Urinary bladder (tissue), 4 donors: ENCODE data around the gene PIGV. TPM values are rescaled to one million over a fixed set of nuclear protein-coding genes. Genes with fewer than 3 reads are reported as not detected.
"Not testable (repeated sequence)": the region's sequence is repeated elsewhere in the genome, so short reads cannot be mapped to it uniquely, and the experiment has no call there.

Experiments
- DNase-seq: peaks from one replicate; pipeline ENCODE4 v3.0.0-alpha.2; 2015; ENCODE audit errors: extremely low spot score
- H3K27ac ChIP-seq: one replicate; pipeline ENCODE4 v1.5.1; 2013; ENCODE audit warnings: low read depth, mild to moderate bottlenecking, moderate library complexity
- H3K36me3 ChIP-seq: one replicate; pipeline ENCODE4 v1.6.1; 2013; ENCODE audit warnings: mild to moderate bottlenecking, moderate library complexity; ENCODE audit not compliant: insufficient read depth
- H3K4me1 ChIP-seq: one replicate; pipeline ENCODE4 v1.6.1; 2013; ENCODE audit warnings: mild to moderate bottlenecking, moderate library complexity; ENCODE audit not compliant: insufficient read depth
- H3K4me3 ChIP-seq: one replicate; pipeline ENCODE4 v1.5.1; 2013; ENCODE audit warnings: low read depth, low read length
- WGBS: extraction: QIAGEN DNeasy Blood & Tissue Kit; methylation state at CpG from one replicate; pipeline ENCODE4 v1.1.7; 2013; 5-methylcytosine and 5-hydroxymethylcytosine counted together
- polyA plus RNA-seq: library from polyadenylated mRNA; stranded (reverse); fragments of 200-250 nt; gene quantifications from one replicate; pipeline ENCODE4 v1.2.3, GENCODE V29; 2013
- small RNA-seq: library from RNA; depleted of rRNA; stranded (forward); fragments of <200 nt; gene quantifications from one replicate; pipeline ENCODE3, GENCODE V24; 2014
- total RNA-seq: library from RNA; depleted of rRNA; stranded (reverse); fragments of >200 nt; gene quantifications from one replicate; pipeline ENCODE4 v1.2.3, GENCODE V29; 2014
- donor health status: healthy with polysubstance abuse.
- donor health status: healthy.

The PIGV gene
- total and polyA plus RNA-seq, 2 donors = 13.4 to 17.4 TPM

DNA sequence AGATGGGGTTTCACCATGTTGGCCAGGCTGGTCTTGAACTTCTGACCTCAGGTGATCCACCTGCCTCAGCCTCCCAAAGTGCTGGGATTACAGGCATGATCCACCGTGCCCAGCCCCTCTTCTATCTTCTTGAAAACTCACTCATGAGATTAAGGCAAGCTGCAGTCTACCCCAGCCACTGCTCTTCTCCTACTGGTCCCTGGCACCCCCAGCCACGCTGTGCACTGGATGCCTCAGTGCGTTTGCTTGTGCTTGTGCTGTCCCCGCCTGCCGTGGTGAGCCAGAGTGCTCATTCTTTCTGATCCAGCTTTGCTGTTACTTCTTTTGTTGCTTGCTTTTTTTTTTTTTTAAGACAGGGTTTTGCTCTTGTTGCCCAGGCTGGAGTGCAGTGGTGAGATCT, 49.9 kb downstream of the PIGV start:
- H3K4me1 ChIP-seq, H3K27ac ChIP-seq, H3K4me3 ChIP-seq, H3K36me3 ChIP-seq, DNase-seq: not testable (repeated sequence)
- 90% methylated on average over 5 of the region's 5 CpGs for WGBS

DNA sequence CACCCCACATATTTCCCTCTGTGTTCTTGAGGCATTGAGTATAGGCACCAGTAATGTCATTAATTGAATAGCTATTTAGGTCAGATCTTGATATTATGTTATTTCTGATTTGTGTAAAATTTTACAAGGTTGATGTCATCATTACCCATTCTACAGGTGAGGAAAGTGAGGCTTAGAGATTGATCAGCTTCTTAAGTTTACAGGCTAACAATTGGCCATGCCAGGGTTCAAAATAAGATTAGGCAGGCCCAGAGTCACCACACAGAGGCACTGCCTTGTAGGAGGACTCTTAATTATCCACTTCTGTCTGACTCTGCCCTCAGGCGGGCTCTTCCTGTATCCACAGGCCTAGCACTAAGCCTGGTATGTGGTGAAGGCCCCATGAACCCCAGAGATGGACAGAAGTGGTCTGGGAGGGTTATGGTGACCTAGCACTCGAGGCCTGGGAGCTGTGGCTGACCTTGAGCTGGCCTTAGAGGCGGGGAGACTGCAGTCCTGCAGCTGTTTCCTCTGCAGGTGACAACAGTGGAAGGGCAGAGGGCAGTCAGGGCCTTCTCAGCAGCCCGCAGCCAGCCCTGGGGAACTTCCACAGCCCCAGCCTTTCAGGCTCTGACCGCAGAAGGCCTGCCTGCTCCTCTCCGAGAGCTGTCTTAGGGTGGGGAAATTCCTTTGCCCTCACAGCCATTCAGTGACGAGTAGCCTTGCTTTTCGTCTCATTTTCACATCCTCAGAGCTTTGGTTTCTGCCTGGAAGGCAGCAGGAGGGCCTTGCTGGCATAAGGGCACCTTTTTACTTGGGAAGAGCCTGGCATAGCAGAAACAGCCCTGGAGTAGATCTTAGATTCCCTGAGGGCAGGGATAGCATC, 51.0 kb downstream of the PIGV start:
- no peak for DNase-seq
- 76% methylated on average over 8 of the region's 8 CpGs for WGBS
- Histone ChIP-seq H3K27ac (no peak overlapping the region), H3K4me3 (no peak overlapping the region), H3K4me1 (no peaks in the 10 kb centered on the region), H3K36me3 (peaks cover 7% of the 10 kb centered on the region)

DNA sequence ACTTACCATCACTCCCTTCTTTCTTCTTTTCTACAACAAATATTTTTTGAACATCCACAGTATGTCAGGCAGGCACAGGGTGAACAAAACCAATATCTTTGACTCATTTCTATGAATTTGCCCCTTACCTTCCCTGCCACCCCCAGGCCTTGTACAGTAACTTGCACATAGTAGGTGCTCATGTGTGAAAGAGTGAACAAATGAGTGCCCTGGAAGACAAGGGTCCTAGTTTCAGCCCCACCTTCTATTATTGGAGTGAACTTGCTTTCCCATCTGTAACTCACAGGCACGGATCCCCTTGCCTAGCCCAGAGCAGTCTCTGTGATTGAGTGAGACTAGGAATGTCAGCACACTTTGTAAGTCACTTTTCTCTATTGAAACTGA, 51.6 kb downstream of the PIGV start:
- Histone ChIP-seq H3K4me3 (no peak overlapping the region), H3K4me1 (no peaks in the 10 kb centered on the region), H3K27ac (no peak overlapping the region), H3K36me3 (peaks cover 3% of the 10 kb centered on the region)
- 83% methylated on average over 1 of the region's 1 CpG for WGBS
- DNase-seq = no peak

DNA sequence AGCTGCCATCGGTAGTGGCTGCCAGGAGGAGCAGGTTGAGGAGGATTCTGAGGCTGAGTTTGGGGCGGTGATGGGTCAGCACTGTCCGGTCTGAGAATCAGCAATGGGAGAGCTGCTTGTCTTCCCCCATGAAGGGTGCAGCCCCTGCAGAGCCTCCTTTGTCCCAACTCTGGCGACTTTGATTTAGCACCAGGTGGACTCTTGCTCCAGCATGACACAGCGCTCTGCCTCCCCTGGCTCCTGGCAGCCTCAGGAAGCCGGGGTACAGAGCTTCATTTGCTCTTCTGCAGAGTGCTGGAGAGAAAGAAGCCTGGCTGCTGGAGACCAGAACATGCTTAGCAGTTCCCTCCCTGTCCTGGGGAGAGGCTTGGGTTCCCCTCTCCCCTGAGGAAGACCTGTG, 52.0 kb downstream of the PIGV start:
- H3K36me3 ChIP-seq = peaks cover 3% of the 10 kb centered on the region
- DNase-seq = no peak
- H3K4me3 ChIP-seq = no peak overlapping the region
- H3K4me1 ChIP-seq = no peaks in the 10 kb centered on the region
- no peak overlapping the region for H3K27ac ChIP-seq
- 87% methylated on average over 6 of the region's 6 CpGs for WGBS

DNA sequence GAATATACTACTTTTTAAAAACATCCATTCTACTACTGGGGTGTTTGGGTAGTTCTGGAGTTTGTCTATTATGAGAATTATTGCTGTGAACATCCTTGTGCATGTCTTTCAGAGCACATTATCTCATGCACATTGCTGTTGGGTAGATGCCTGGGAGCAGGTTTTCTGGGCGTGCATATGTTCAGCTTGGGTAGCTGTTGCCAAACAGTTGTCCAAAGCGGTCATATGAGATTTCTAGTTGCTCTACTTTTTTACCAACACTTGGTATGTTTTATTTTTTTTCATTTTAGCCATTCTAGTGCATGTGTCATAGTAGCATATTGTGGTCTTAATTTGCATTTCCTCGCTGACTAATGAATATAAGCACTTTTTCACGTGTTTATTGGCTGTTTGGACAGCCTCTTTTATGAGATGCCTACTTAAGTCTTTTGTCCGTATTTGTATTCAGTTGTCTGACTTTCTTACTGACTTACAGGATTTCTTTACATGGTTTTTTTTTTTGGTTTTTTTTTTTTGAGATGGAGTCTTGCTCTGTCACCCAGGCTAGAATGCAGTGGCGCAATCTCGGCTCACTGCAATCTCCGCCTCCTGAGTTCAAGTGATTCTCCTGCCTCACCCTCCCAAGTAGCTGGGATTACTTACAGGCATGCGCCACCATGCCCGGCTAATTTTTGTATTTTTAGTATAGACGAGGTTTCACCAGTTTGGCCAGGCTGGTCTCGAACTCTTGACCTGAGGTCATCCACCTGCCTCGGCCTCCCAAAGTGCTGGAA, 56.9 kb downstream of the PIGV start:
- no peak for DNase-seq
- Histone ChIP-seq H3K4me1 (no peaks in the 10 kb centered on the region), H3K36me3 (peaks cover 5% of the 10 kb centered on the region), H3K27ac (no peak overlapping the region), H3K4me3 (no peak overlapping the region)
- 88% methylated on average over 13 of the region's 13 CpGs for WGBS

DNA sequence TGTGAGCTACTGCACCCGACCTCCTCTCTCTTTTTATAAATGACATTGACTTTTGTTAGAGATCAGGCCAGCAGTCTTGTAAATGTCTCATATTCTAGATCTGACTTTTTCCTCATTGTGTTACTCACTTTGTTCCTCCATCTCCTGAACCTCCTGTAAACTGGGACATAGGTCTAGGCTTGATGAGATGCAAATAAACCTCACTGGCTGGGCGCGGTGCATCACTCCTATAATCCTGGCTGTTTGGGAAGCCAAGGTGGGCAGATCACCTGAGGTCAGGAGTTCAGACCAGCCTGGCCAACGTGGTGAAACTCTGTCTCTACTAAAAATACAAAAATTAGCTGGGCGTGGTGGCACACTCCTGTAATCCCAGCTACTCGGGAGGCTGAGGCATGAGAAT, 60.1 kb downstream of the PIGV start:
- H3K36me3 ChIP-seq = not testable (repeated sequence)
- WGBS = 84% methylated on average over 6 of the region's 6 CpGs

More for the DNA sequence above, 60.1 kb downstream of the PIGV start:
- not testable (repeated sequence) for DNase-seq, H3K27ac ChIP-seq, H3K4me3 ChIP-seq, H3K4me1 ChIP-seq

Small RNAs within 50 kb of the gene (small RNA-seq; reads per million reads assigned to genes)
- gene RN7SL165P = not detected

Other genes with a start within 250 kb of the PIGV start
- gene ARID1A, start 91.9 kb upstream of the PIGV start, total RNA-seq = 40.6 TPM
- gene ARID1A, start 91.9 kb upstream of the PIGV start, polyA plus RNA-seq = 31.8 TPM
- gene ZDHHC18, start 38.7 kb downstream of the PIGV start, total RNA-seq = 9.2 TPM
- 18.8 TPM for gene ZDHHC18, start 38.7 kb downstream of the PIGV start, polyA plus RNA-seq
- gene SFN, start 75.2 kb downstream of the PIGV start, total RNA-seq = 8.6 TPM
- gene SFN, start 75.2 kb downstream of the PIGV start, polyA plus RNA-seq = 23.5 TPM
- gene GPN2, start 102.3 kb downstream of the PIGV start, total RNA-seq = 11.4 TPM
- gene GPN2, start 102.3 kb downstream of the PIGV start, polyA plus RNA-seq = 16.6 TPM
- gene GPATCH3, start 112.5 kb downstream of the PIGV start, total RNA-seq = 6.4 TPM
- 11.2 TPM for gene GPATCH3, start 112.5 kb downstream of the PIGV start, polyA plus RNA-seq
- not detected for gene NR0B2, start 126.0 kb downstream of the PIGV start, total RNA-seq
- gene NR0B2, start 126.0 kb downstream of the PIGV start, polyA plus RNA-seq = not detected
- 9.7 TPM for gene NUDC, start 133.8 kb downstream of the PIGV start, total RNA-seq
- gene NUDC, start 133.8 kb downstream of the PIGV start, polyA plus RNA-seq = 71.0 TPM
- gene KDF1, start 172.5 kb downstream of the PIGV start, total RNA-seq = 2.3 TPM
- 2.0 TPM for gene KDF1, start 172.5 kb downstream of the PIGV start, polyA plus RNA-seq
- gene TRNP1, start 205.7 kb downstream of the PIGV start, total RNA-seq = 7.1 TPM
- gene TRNP1, start 205.7 kb downstream of the PIGV start, polyA plus RNA-seq = 31.4 TPM
- gene TENT5B, start 224.9 kb downstream of the PIGV start, total RNA-seq = 5.8 TPM
- 102 TPM for gene TENT5B, start 224.9 kb downstream of the PIGV start, polyA plus RNA-seq